ENCODE results near the gene HECTD3. TPM values are rescaled to one million over a fixed set of nuclear protein-coding genes. Genes with fewer than 3 reads are reported as not detected.

HECTD3 gene
- total RNA-seq, 4 donors from 2014 or later, result 29.2 to 91.0 (median 47.0) TPM

GRCh38 chr1:44999232-44999631 lies 11.9 kb downstream of the HECTD3 start:
- intact Hi-C loops (cut with DNase I; ENCODE audit: low total_unique reads) (no loop called here), in situ Hi-C loops (cut with MboI; ENCODE audit: low sequenced_read_pairs in 4 of 4) (loop anchor here in 1 of 4 donors (25.0 kb wide), 1 partner anchor 212 kb away; the partner anchor contains the start of genes BEST4 and RPS8)
- no peak for TF ChIP-seq POLR2A (IDR thresholded peaks at IDR 0.05)
- no peaks in the 10 kb centered on the region for H3K27me3 ChIP-seq
- ATAC-seq (no peak), DNase-seq (no peak)
- peaks cover 9 to 10% of the 10 kb centered on the region in 2 donors for H3K4me1 ChIP-seq
- no peak overlapping the region for H3K27ac ChIP-seq
- no peaks in the 10 kb centered on the region for H3K9me3 ChIP-seq
- no peak overlapping the region for H3K4me3 ChIP-seq
- H3K36me3 ChIP-seq, result peaks cover 0 to 26% of the 10 kb centered on the region in 2 donors

GRCh38 chr1:44995467-44996238 lies 15.5 kb downstream of the HECTD3 start:
- no peak for ATAC-seq
- Histone ChIP-seq H3K27me3 (no peaks in the 10 kb centered on the region), H3K36me3 (no peaks in the 10 kb centered on the region), H3K9me3 (no peaks in the 10 kb centered on the region), H3K4me3 (no peak overlapping the region), H3K27ac (no peak overlapping the region), H3K4me1 (peaks cover 3% of the 10 kb centered on the region in 2 donors)
- no peak for DNase-seq
- in situ Hi-C loops (cut with MboI; ENCODE audit: low sequenced_read_pairs in 4 of 4) (loop anchor here in 1 of 4 donors (25.0 kb wide), 1 partner anchor 208 kb away; the partner anchor contains the start of genes BEST4 and RPS8), intact Hi-C loops (cut with DNase I; ENCODE audit: low total_unique reads) (no loop called here)
- no peak for TF ChIP-seq CTCF (IDR thresholded peaks at IDR 0.05 in 4 of 5, conservative IDR thresholded peaks at IDR 0.05 in 1 of 5)
- no peak for TF ChIP-seq POLR2A (IDR thresholded peaks at IDR 0.05)

- H3K27ac ChIP-seq, result no peak overlapping the region
- no peaks in the 10 kb centered on the region for H3K9me3 ChIP-seq
- H3K27me3 ChIP-seq, result no peaks in the 10 kb centered on the region
- no peak overlapping the region for H3K4me3 ChIP-seq
- H3K36me3 ChIP-seq, result no peaks in the 10 kb centered on the region
- DNase-seq (no peak), ATAC-seq (no peak)
- H3K4me1 ChIP-seq, result no peaks in the 10 kb centered on the region
- intact Hi-C loops (cut with DNase I; ENCODE audit: low total_unique reads) (no loop called here), in situ Hi-C loops (cut with MboI; ENCODE audit: low sequenced_read_pairs in 4 of 4) (loop anchor here in 1 of 4 donors (25.0 kb wide), 1 partner anchor 207 kb away; the partner anchor contains the start of genes BEST4 and RPS8)
- TF ChIP-seq POLR2A (IDR thresholded peaks at IDR 0.05) (no peak), CTCF (IDR thresholded peaks at IDR 0.05 in 4 of 5, conservative IDR thresholded peaks at IDR 0.05 in 1 of 5) (no peak)
These were observed 16.7 kb downstream of the HECTD3 start for GRCh38 chr1:44994309-44994898.

GRCh38 chr1:44988531-44989156 lies 22.5 kb downstream of the HECTD3 start:
- intact Hi-C loops (cut with DNase I; ENCODE audit: low total_unique reads), result loop anchor here (5.0 to 10.0 kb wide), 2 partner anchors 144 to 699 kb away; partner anchors contain the start of genes GPBP1L1, PTCH2 and TMEM69
- Histone ChIP-seq H3K4me3 (no peak overlapping the region), H3K27ac (no peak overlapping the region), H3K27me3 (no peaks in the 10 kb centered on the region), H3K4me1 (peaks cover 12% of the 10 kb centered on the region in 2 donors), H3K9me3 (no peaks in the 10 kb centered on the region), H3K36me3 (no peaks in the 10 kb centered on the region)
- DNase-seq, result no peak
- ATAC-seq, result no peak
- no peak for TF ChIP-seq CTCF (IDR thresholded peaks at IDR 0.05 in 4 of 5, conservative IDR thresholded peaks at IDR 0.05 in 1 of 5)
- in situ Hi-C loops (cut with MboI; ENCODE audit: low sequenced_read_pairs in 4 of 4), result loop anchor here in 1 of 4 donors (25.0 kb wide), 1 partner anchor 201 kb away; the partner anchor contains the start of genes BEST4 and RPS8
